GM21526 (cell line): ENCODE results near the gene CFAP92.
"Not testable (repeated sequence)": the region's sequence is repeated elsewhere in the genome, so short reads cannot be mapped to it uniquely, and the experiment has no call there.

Source experiments
- ATAC-seq: cut with Tn5 transposase; IDR thresholded peaks from one replicate; pipeline ENCODE4 v1.9.1; 2021; ENCODE audit warnings: moderate library complexity; ENCODE audit not compliant: unreplicated experiment, low FRiP score

CFAP92 gene

DNA sequence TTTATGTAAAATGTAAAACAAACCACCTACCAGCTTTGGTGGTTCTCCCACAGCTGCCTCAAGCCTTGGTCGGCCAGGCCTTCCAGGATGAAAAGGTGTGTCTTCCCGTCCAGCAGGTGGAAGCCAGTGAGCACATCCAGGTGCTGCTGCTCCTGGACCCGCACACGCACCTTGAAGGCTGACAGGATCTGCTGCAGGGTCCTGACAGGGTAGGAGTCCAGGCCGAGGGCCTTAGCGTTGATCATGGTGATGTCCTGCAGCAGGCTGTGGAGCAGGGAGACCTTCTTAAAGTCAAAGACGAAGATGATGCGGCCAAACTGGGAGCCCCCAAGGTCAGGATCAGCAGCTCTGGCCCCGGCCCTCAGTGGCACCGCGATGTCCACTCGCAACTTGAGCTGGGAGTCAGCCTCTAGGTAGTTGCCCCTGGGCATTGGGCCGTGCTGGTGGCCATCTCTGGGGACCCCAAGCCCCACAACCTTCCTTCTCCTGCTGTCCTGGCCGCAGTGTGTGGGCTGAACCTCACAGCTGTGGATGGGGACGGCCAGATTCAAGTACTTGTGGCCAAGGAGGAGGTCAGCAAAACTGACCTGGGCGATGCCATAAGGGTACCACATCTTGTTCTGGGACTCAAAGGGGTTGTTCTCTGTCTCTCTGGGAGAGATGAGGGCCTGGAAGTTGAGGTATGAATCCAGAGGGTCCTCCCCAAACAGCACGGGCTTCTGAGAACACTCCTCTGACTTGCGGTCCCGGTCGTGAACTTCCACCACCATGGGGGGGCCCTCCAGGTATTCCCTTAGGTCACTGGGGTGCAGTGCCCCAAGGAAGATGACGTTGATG is 48.6 kb downstream of the CFAP92 start:
- no peak for ATAC-seq

DNA sequence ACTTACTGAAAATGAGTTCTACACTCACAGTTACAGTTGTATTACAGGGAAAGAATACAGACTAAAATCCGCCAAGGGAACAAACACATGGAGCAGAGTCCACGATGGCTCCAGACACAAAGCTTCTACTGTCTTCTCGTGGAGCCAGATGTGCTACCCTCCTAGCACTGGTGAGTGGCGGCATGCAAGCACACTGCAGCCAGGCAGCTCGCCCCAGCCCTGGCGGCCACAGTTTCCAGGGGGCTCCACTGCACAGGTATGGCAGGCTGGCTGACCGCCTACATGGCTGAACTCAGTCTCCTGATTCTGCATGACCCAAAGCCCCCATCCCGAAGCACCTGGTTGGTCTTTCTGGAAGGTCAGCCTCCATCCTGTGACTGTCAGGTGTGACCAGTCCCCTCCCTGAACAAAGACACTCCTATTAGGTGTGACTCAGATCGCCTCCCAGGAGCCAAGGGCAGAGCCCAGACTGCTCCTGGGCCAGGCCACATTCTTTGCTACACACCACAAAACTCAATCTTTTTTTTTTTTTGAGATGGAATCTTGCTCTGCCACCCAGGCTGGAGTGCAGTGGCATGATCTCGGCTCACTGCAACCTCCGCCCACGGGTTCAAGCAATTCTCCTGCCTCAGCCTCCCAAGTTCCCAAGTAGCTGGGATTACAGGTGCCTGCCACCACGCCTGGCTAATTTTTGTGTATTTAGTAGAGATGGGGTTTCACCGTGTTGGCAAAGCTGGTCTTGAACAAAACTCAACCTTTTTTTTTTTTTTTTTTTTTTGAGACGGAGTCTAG is 51.5 kb downstream of the CFAP92 start:
- no peak for ATAC-seq

DNA sequence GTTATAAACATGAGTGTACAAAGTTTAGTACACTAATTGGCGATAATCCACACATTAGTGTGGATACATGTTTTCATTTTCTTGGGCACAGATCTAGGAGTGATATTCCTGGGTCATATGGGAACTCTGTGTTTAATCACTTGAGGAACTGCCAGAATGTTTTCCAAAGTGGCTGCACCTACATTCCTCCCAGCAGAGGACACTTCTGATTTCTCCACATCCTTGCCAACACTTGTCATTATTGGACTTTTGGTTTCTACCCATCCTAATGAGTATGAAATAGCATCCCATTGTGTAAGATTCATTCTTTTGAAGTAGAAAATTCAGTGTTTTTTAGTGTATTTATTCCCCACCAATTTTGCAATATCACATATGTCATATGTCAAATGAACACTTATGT is 53.6 kb downstream of the CFAP92 start:
- ATAC-seq, result no peak

DNA sequence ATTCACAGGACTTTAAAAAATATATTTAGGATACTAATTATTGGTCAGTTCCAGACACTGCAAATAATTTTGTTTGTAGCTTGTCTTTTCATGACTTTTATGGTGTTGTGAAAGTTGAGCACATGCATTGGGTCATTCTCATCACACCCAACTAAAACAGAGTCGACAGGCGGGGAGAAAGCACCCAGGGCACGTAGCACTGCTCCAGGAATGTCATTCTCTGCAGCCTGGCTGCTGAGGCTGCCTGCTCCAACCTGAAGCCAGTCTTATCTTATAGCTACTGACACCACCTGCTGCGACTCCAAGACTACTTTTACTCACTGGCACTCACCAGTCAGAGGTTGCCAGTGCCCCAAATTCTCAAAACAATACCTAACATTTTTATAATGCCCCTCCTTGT is 57.5 kb downstream of the CFAP92 start:
- no peak for ATAC-seq

DNA sequence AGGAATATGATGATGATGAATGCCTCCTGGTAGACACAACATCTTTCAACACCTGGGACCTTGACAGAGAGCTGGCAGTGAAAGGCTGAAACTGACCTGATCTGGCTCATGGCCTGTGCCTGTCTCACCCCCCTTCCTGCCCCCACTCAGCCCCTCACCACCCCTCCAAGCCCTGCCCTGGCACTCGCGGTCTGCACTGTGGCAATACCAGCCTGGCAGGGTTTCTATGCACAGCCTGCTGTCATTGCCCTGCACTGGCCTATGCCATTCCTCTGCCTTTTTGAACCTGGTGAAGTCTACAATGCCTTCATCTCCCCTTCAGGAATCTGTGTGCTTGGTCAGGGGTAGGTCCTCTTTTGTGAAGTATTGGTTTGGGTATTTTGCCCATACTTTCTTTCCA is 58.0 kb downstream of the CFAP92 start:
- ATAC-seq, result no peak

DNA sequence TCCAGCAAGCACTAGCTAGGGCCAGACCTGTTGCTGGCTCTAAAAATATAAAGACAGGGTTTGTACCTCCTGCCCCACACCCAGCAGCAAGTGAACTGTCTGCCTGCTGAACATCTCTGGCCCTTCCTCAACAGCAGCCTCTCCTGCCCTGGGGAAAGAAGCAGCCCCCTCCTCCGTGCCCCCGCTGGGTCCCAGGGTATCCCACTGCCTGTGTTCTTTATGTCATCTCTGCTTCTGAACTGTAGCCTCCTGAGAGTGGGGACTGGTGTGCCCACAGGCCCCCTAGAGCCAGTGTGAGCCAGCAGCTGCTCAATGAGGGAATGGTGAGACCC is 60.0 kb downstream of the CFAP92 start:
- ATAC-seq, result no peak

DNA sequence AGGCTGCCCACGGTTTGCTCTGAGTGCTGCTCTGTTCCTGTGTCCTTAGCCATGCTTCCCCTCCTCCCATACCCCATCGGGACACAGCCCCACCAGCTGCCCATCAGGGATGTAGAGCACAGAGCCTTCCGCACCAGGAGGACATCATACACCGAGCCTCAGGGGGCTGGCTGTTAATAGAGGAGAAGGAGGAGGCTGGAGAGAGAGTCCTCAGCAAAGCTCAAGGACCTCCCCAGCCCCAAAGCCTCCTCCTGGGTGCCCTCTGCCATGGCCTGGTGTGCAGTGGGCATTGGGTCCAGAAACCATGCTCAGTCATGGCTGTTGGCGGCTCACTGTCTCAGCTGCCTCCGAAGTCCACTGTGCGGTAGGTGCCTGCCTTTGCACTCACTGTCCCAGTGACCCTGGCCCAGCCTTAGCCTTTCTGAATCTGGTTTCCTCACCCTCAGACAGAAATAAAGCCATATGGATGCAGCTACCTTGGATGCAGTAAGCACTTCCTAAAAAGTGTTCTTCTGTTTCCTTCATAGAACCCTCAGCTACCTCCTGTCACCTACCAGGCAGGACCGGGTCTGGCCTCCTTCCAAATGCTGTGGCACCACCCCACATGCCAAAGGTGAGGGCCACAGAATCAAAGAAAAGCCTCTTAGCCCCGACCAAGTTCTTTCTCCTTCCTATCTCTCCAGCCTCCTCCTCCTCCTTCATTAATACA is 60.5 kb downstream of the CFAP92 start:
- ATAC-seq, result no peak

DNA sequence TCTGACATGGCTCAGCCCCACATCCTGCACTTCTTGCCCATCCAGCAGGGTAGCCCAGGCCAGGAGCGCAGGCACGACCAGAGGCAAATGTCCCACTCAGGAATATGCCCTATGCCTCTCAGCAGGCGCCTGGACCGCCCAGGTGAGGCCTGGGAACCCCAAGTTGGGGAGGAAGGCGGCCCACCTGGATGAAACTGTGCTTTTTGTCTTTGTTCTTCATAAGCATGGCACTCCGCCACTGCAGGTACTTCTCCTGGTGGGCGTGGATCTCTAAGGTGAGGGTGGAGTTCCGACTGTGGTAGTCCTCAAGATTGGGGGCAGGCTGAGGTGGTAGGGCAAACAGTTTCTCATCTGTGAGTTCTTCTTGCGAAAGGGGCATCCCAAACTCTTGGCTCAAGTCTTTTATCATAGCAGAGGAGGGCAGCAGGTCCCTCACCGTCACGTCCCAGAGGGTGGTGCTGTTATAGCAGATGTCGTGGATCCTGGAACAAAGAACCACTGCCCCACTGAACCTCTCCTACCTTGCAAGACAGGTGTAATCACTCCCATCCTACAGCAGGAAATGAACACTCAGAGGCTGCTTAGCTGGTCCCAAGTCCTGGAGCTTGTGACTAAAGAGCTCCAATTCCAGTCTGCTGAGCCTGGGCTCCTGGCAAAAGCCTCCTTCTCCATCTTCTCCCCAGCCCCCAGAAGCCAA is 61.2 kb downstream of the CFAP92 start:
- no peak for ATAC-seq

DNA sequence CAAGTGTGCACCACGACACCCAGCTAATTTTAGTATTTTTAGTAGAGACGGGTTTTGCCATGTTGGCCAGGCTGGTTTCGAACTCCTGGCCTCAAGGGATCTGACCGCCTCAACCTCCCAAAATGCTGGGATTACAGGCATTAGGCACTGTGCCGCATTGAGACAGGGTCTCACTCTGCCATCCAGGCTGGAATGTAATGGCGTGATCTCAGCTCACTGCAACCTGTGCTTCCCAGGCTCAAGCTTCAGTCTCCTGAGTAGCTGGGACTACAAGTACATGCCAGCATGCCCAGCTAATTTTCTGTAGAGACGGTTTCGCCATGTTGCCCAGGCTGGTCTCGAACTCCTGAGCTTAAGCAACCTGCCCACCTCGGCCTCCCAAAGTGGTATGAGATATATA is 62.8 kb downstream of the CFAP92 start:
- ATAC-seq, result no peak

DNA sequence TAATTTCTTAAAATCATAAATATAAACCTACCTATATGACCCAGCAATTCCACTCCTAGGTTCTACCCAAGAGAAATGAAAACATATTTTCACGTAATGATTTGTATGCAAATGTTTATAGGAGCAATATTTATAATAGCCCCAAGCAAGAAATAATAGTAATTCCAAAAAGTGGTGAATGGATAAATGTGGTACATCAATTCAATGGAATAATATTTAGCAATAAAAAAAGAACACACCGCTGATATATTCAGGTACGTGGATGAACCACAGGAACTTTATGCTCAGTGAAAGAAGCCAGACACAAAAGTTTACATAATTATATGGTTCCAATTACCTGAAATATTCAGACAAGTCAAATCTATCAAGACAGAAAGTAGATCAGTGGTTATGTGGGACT is 64.5 kb downstream of the CFAP92 start:
- ATAC-seq, result no peak

DNA sequence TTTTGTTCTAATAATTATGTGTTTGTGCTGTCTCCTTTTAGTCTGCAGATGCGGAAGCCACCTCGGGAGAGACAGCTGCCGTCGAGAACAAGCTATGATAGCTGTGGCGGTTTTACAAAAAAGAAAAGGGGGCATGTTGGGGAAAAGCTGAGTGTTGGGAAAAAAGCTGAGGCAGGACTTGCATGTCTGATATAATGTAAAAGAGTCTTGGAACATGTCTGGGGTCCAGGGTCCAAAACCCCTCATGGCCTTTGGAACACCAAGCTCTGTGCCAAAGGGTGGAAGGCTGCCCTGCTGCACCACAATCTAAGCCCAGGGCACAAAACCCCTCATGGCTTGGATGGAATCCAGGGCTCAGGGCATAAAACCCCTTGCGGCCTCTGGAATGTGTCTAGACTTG is 69.9 kb downstream of the CFAP92 start:
- ATAC-seq, result not testable (repeated sequence)

DNA sequence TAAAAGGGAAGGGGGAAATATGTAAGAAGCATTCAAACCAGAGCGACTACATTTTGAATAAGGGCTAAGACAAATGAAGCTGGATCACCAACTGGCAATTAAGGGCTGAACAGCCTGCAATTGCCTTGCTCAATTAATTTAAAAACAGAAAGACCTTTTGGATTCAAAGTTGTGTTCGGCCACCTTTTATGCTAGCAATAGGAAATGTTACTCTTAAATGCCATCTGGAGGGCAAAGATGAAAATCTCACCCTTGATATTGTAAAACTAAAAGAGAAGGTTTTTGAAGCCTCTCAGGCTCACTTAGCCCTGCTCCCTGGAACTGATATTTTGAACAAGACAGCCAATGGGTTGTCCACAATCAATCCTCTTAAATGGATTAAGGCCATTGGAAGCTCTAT is 70.3 kb downstream of the CFAP92 start:
- ATAC-seq, result no peak

DNA sequence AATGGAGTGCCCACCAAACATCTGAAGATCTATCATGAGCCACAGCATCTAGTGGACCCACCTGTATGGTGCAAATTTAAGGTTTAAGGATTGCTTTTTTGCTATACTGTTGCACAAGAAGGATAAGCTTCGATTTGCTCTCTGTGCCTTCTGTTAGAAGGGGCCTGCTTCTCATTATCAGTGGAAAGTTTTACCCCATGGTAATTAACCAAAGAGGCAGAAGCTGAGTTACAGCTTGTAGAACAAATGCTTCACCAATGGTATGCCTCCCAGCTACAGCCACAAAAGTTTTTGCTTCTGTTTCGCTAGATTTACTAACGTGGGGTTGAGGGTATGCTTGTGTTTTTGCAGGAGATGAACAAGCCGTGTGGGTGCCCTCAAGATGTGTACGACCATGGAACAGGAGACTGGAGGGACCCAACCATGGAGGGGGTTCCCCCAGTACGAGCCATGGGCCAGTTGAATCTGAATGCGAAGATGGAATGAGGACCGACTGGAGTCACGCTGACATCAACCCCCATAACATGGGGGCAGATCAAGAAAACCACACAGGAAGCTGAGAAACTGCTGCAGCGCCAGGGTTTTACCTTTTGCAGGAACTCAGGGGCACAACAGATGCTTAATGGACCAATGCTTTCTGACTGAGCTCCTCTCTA is 70.9 kb downstream of the CFAP92 start:
- ATAC-seq, result no peak

DNA sequence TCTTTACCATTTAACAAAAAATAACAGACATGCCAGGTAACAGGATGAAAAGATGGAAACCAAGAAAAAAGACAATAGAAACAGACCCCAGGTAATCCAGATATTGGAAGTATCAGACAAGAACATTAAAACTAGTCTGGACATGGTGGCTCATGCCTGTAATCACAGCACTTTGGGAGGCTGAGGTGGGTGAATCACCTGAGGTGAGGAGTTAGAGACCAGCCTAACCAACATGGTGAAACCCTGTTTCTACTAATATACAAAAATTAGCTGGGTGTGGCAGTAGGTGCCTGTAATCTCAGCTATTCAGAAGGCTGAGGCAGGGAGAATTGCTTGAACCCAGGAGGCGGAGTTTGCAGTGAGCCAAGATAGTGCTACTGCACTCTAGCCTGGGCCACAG is 73.9 kb downstream of the CFAP92 start:
- no peak for ATAC-seq

DNA sequence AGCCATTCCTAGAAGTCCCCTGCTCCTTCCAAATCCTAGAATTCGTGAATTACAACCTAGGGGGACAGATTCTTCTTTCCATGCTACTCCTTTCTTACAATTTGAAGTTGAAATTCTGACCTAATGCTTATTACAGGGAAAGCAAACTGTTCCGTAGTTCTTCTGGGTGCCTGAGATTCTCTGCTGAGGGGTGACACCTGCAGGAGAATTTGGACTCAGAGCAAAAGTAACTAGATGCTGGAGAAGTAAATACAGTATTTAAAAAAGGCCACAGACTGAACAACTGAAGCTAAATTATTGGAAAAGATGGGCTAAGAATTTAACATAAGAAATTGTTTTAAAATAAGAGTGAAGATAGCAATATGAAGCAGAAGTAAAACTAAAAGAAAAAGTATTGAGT is 76.6 kb downstream of the CFAP92 start:
- no peak for ATAC-seq

DNA sequence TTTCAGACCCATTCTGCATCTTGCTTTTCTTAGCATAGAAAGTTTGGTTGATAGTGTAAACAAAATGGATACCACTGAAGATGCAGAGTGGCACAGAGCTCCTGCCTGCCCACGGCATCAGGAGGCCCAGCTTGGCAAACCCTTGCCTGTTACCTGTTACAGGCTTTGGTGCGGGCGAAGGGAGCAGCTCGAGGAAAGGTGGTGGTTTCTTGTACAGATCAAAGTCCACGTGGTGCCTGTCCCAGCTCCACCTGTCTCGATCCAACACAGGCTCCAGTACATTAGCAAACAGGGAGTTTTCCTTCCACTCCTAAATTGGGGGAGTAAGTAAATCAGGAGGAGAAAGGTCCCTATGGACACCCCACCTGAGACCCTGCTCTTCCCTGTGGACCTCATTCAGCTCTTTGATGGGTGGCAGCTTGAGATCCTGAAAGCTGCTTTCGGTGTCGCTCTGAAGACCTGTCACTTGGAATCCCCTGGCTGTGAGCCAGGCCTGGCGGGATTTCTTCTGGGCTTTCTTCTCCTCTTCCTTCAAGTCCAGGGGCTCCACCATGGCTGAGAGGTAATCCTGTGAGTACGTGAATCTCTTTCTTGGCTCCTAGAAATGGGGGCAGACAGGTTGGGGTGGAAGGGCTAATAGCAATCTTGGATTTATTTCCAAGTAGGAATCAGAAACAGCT is 78.8 kb downstream of the CFAP92 start:
- ATAC-seq, result no peak

DNA sequence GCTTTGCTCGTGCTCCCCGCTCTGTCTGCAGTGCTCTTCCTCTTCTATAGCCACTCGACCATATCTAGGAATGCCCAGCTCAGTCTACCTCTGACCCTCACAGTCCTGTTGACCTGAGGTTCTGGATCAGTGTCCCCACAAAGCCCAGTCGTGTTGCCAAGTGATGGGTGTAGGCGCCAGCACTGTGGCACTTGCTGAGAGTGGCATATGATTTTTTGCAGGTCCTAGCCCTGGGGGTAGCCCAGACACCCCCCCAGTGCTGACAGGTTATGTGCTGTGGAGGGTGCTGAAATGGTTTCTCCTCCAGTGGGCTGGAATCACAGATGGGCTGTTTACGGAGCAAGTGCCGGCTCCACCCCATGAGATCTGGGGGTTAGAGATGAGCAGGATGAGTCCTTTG is 82.0 kb downstream of the CFAP92 start:
- no peak for ATAC-seq

DNA sequence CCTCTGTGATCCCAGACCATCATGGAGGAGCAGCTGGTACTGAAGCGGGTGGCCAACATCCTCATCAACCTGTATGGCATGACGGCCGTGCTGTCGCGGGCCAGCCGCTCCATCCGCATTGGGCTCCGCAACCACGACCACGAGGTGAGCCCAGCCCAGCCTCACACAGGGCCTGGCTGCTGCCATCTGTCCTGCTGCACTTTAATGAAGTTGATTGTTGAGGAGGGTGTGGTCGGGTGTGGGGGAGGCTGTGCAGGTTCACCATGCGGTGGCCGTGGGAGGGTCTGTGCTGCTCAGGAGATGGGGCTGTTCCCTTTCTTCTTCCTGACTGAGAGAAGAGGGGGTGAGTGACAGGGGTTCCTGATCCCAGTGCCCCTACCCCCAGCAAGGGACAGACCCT is 83.9 kb downstream of the CFAP92 start:
- ATAC-seq, result no peak

DNA sequence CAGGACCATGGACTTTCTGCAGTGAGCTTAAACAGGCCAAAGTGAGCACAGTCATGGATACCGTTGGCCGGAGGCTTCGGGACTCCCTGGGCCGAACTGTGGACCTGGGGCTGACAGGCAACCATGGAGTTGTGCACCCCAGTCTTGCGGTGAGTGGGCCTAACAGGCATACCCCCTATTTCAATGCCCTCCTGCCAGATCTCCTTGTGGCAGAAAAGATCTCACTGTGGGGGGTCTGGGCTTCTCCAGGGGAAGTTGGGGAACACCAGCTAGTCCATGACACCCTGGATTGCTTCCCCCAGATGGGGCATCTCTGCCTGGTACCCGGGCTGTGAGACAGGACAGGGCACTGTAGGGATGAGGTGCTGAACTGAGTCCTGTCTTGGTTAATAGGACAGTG is 84.9 kb downstream of the CFAP92 start:
- ATAC-seq, result no peak
